Measurements from ENCODE around the gene RETREG1.
"Not testable (repeated sequence)": the region's sequence is repeated elsewhere in the genome, so short reads cannot be mapped to it uniquely, and the experiment has no call there.

The RETREG1 gene

GRCh38 chr5:16615741-16616535 lies 859 bp downstream of the RETREG1 start:
- no peak for FAIRE-seq

DNA sequence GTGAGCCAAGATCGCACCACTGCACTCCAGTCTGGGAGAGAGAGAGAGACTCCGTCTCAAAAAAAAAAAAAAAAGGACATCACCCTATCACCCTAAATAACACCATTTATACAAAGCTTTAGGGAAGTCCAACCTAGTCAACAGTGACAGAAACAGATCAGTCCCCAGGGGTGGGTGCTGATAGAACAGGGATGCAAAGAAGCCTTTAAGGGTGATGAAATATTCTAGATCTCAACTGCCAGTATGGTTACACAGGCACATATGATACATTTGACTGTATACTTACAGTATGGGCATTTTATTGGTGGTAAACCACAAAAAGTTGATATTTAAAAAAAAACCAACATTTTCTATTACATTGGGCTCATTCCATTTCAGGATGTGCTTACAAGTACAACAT lies 4.8 kb downstream of the RETREG1 start:
- no peak for FAIRE-seq

DNA sequence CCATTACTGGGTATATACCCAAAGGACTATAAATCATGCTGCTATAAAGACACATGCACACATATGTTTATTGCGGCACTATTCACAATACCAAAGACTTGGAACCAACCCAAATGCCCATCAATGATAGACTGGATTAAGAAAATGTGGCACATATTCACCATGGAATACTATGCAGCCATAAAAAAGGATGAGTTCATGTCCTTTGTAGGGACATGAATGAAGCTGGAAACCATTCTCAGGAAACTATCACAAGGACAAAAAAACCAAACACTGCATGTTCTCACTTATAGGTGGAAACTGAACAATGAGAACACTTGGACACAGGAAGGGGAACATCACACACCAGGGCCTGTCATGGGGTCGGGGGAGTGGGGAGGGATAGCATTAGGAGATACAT lies 5.9 kb downstream of the RETREG1 start:
- not testable (repeated sequence) for FAIRE-seq

DNA sequence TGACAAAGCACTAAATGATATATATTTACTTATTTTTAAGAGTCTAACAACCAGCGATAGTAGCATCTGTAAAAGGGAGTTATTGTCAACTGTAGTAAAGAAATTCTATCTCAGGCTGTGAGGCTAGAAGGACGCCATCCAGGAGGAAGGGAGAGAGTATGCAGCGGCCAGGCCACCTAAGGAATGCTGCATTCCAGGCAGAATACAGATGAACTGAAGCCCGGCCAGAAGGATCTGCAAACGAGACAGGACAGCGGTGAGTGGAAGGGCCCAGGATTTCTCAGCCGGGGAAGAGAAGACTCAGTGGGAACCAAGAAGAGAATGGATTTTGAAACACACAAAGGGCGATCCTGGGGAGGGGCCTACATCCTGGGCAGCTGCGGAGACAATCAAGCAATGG lies 7.4 kb downstream of the RETREG1 start:
- no peak for FAIRE-seq

- no peak for FAIRE-seq
Measured at GRCh38 chr5:16606628-16607027, 10.2 kb downstream of the RETREG1 start.

- FAIRE-seq: no peak
Measured at GRCh38 chr5:16603701-16604100, 13.1 kb downstream of the RETREG1 start.

- no peak for FAIRE-seq
Measured at GRCh38 chr5:16603295-16603694, 13.5 kb downstream of the RETREG1 start.

DNA sequence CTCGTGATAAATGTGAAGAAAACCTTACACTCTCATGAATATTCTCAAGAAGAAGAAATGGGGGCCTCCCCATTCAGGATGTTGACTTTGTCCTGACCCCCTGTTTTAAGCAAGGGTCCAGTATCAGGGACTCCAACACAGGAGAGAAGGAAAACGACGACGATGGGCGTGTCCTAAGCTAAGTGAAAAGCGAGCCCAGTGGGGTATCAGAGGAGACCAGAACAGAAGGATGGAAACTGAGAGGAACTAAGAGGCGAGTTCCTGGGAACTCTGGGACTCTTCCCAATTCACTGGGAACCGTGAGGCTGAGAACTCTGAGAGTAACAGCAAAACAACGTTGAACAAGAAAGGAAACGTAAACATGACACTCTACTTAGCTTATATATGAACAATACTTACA lies 14.6 kb downstream of the RETREG1 start:
- no peak for FAIRE-seq

DNA sequence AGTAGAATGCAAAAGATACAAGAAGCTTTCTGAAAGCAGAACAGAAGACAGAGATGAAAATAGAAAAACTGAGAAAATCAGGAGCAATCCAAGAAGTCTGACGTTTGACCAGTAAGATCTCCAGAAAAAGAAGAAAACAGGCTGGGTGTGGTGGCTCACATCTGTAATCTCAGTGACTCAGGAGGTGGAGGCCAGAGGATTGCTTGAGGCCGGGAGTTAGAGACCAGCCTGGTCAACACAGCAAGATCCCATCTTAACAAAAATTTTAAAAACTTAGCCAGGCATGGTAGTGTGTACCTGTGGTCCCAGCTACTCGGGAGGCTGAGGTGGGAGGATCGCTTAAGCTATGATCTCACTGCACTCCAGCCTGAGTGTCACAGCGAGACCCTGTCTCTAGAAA lies 15.9 kb downstream of the RETREG1 start:
- no peak for FAIRE-seq

GRCh38 chr5:16600397-16600796 lies 16.4 kb downstream of the RETREG1 start:
- FAIRE-seq: no peak

DNA sequence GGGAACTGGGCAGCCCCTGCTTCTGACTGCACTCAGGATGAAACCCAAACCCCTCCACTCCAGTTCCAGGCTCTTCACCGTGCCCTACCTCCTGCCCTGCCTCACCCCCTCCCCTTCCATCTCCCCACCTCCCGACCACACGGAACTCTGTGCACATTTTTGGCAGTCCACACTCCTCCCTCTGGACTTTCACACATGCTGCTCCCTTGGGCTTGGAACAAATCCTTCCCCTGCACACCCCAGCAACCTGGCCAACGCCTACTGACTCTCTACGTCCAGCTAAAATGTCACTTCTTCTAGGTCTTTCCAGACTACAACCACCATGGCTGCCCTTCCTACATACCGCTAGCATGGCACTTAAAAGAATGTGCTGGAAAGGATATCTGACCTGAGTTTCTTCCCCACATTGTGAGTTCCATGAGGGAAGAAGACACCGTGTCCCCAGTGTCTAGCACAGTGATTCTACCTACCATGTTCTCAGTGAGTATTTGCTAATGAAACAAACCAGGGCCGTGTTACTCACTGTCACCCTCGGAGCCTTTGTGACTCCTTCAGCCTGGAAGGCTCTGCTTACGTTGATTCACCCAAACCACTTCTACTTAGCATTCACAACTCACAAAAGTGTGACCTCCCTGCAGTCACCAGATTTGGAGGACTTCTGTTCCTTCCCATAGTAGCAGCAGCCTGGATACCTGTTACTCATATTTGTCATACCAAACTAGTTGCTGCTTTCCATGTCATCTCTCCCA lies 18.7 kb downstream of the RETREG1 start:
- FAIRE-seq: no peak

DNA sequence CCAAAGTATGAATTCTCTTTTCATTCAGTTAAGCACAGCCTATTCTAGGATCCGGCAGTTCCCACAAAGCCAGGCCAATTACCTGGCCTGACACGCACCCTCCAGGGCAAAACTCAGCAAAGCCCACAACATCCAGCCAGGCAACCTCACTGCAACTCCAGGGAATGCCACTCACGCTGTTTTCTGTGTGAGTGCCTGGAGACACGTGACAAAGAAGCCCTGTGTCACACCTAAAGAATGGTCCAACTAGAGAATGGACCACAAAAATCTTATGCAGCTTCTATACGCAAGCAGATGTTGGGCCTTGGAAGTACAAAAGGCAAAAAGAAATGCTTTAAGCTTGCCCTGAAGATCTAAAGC lies 20.2 kb downstream of the RETREG1 start:
- FAIRE-seq: no peak

GRCh38 chr5:16595881-16596580 lies 20.8 kb downstream of the RETREG1 start:
- no peak for FAIRE-seq

- FAIRE-seq: no peak
Measured at GRCh38 chr5:16593628-16594027, 23.2 kb downstream of the RETREG1 start.

- FAIRE-seq: no peak
Measured at GRCh38 chr5:16593013-16593412, 23.8 kb downstream of the RETREG1 start.

GRCh38 chr5:16592255-16592654 lies 24.5 kb downstream of the RETREG1 start:
- no peak for FAIRE-seq

DNA sequence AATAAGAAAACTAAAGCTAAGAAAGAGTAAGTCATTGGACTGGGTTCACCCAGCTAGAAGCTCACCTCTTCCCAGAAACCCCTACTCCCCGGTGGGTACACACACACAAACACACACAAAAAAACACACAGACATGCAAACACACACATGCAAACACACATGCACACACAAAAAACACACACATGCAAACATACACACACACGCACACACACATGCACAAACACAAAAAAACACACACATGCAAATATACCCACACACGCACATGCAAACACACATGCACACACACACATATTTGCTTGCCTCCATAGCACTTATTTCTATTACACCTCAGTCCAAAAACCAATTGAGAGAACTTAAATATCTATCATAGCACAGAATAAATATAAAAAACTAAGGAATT lies 26.1 kb downstream of the RETREG1 start:
- no peak for FAIRE-seq

GRCh38 chr5:16589658-16590057 lies 27.1 kb downstream of the RETREG1 start:
- FAIRE-seq: no peak

GRCh38 chr5:16588434-16589214 lies 28.2 kb downstream of the RETREG1 start:
- no peak for FAIRE-seq

GRCh38 chr5:16586556-16586955 lies 30.2 kb downstream of the RETREG1 start:
- no peak for FAIRE-seq

DNA sequence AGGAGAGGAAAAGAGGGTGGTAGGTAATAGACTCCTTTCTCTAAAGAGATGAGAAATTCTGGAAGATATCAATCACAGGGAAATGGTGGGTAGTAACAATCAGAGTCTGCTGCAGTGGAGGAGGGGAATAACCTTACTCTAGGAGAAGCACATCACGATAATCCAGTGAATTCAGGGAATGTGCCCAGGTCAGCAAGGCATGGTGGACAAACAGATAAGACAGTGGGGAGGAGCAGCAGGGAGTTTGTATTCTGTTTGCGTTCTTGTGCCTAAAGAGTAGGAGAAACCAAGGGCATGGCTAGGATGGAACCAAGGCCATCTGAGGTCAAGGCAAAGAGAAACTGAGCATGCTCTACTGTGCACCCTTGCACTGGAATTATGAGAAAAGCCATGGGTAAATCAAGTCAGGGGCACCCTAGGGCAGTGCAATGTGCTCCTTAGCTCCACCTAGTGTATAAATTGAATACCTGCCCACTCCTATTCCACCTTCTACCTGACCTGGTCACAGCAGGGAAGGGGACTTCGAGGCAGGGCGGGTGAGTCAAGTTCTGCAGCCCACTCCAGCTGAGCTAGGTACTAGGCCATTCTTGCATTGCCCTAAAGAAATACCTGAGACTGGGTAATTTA lies 31.6 kb downstream of the RETREG1 start:
- no peak for FAIRE-seq

- no peak for FAIRE-seq
Measured at GRCh38 chr5:16582081-16582480, 34.7 kb downstream of the RETREG1 start.

GRCh38 chr5:16580382-16580781 lies 36.4 kb downstream of the RETREG1 start:
- no peak for FAIRE-seq

Measured in A204.1 (cell line).